Activated effector memory CD4-positive, alpha-beta T cell treated with anti-CD3 and anti-CD28 coated beads, Interleukin-2, amount 50 U/mL, for 16 hours (primary cell): ENCODE results near the gene OPN1MW.
"Not testable (repeated sequence)": the region's sequence is repeated elsewhere in the genome, so short reads cannot be mapped to it uniquely, and the experiment has no call there.

Source experiments
- DNase-seq: peaks from one replicate; pipeline ENCODE4 v3.0.0-alpha.2; 2020

Gene OPN1MW

GRCh38 chrX:154211499-154211898 is 29.1 kb downstream of the OPN1MW start:
- not testable (repeated sequence) for DNase-seq

GRCh38 chrX:154219456-154219855 is 37.1 kb downstream of the OPN1MW start, which contains the start of gene OPN1MW2:
TSS of gene OPN1MW2 (plus strand) at chrX:154219756. CDS start at chrX:154219816, 60 bp downstream.
- not testable (repeated sequence) for DNase-seq

GRCh38 chrX:154225292-154225691 is 42.9 kb downstream of the OPN1MW start:
- DNase-seq, result not testable (repeated sequence)

GRCh38 chrX:154226706-154227105 is 44.3 kb downstream of the OPN1MW start:
- DNase-seq, result not testable (repeated sequence)

GRCh38 chrX:154231443-154231842 is 49.0 kb downstream of the OPN1MW start:
- DNase-seq, result not testable (repeated sequence)

- DNase-seq, result not testable (repeated sequence)
Measured at GRCh38 chrX:154233620-154234019, 51.2 kb downstream of the OPN1MW start.

GRCh38 chrX:154238939-154239559 is 56.7 kb downstream of the OPN1MW start:
- not testable (repeated sequence) for DNase-seq

- not testable (repeated sequence) for DNase-seq
Measured at GRCh38 chrX:154239982-154240503, 57.6 kb downstream of the OPN1MW start.
